Ureter (tissue), 1 donor: Measurements from ENCODE around the gene GAPVD1. TPM values are rescaled to one million over a fixed set of nuclear protein-coding genes. Genes with fewer than 3 reads are reported as not detected.

Experiments
- DNase-seq: peaks from one replicate; pipeline ENCODE4 v3.0.0-alpha.2; 2020; ENCODE audit warnings: low spot score
- total RNA-seq: library from RNA; stranded (reverse); gene quantifications from one replicate; pipeline ENCODE4 v1.2.4, GENCODE V29; 2023
- donor health status: DM: yes; HTN: yes; CAD: no.

The GAPVD1 gene
- total RNA-seq, 1 donor from 2014 or later, result 54.6 TPM

DNA sequence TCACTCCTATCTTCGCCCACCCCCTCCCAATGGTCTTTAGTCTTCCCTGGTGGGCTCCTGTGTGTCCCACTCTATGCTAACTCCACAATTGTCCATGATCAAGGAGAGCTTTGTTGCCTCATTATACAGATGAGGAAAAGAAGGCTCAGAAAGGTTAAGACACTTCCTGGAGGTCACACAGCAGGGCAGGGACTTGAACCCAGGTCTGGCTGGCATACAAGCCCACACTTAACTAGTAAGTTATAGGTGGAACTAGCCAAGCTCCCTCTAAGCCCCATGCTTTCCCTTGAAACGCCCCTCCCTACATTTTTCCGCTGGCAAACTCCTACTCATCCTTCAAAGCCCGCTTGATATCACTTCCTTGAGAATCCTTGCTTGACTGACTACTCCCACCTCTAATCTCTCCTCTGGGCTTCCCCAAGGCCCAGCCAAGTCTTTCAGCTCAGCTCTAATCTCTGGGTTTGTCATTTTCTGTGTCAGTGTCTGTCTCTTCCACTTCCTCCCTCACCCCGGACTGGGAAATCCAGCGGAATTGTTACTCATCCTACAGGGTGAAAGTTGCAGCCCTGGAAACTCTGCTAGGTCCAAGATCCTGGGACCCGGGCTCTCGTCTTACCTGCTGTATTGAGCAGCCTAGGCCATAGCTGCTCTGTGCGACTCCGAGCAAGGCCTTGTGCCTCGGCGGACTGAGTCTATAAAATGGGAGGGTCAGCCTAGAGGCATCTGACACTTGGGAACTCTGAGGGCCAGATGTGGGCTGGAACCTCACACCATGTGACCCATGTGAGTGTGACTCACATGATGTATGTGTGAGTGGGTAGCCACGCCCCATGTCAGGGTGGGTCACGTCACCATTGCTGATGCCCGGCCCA is 144.5 kb downstream of the GAPVD1 start:
- no peak for DNase-seq

DNA sequence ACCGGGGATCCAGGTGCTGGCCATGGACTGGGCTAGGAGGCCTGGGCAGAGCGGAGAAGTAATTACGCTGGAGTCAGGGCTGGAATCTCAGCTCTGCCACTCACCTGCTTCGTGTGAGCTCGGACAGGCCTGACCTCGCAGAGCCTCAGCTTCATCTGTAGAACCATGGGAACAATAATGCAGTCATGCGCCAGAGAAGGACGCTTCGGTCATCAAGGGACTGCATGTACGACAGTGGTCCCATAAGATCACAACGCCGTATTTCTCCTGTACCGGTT is 145.1 kb downstream of the GAPVD1 start:
- no peak for DNase-seq

GRCh38 chr9:125407432-125407973 is 145.9 kb downstream of the GAPVD1 start:
- DNase-seq, result no peak

DNA sequence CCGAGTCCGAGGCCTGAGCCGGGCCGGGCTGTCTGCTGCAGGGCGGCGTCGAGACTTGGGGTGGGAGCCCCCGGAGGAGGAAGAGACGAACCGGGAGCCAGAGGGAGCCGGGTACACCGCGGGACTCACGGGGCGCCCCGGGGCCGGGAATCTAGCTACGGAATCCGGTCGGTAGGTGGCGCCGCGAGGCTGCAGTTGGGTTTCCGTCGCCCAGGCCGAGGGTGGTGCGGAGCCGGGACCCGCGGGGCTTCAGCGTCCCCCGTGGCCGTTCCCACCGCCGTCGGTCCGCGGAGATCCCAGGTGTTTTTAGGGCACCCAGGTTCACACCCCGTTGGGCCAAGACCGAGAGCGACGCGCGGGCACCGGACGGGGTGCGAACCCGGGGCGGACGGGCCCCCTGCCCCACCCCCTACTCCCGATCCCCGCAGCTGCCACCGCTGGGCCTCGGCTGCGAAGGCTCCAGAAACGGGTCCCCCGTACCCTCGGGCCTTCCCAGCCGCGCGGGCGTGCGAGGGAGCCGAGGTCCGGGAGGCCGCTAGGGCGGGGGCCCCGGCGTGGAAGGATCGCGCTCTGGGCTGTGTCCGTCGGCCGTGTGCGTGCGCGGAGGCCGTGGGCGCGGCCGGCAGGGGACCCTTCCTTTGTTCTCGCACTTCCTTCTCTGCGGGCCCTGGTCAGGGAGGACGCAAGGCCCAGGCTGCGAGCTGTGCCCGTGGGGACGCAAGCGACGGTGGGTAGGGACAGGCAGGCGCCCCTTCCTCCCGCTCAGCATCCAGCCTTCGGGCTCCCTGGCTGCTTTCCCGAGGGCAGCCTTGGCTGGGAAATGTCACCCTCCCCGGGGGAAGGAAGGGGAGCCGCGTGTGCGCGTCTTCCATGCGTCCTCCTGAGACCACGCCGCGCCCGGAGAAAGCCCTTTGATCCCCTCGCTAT is 146.6 kb downstream of the GAPVD1 start:
- DNase-seq, result peak; percentile 81

DNA sequence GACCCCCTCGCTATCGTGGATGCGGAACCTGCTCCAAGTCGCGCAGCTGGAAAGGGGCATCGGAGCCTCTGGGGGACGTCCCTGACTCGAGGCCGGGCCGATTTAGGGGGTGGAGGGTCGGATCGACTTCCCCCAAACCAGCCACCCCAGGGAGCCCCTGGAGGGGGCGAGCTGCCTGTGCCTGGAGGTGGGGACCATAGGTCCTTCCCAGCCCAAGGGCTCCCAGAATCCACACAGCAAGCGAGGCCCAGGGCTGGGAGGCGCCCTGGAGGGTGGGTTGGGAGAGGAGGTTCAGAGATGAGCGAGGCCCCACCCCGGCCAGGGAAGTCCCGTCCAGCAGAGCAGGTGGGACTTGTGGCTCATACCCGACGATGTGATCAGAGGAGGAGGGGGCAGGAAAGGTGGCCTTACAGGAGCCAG is 147.6 kb downstream of the GAPVD1 start:
- DNase-seq, result no peak

- no peak for DNase-seq
These were observed 148.3 kb downstream of the GAPVD1 start for GRCh38 chr9:125409637-125410521.

- no peak for DNase-seq
These were observed 148.9 kb downstream of the GAPVD1 start for GRCh38 chr9:125410522-125410894.

DNA sequence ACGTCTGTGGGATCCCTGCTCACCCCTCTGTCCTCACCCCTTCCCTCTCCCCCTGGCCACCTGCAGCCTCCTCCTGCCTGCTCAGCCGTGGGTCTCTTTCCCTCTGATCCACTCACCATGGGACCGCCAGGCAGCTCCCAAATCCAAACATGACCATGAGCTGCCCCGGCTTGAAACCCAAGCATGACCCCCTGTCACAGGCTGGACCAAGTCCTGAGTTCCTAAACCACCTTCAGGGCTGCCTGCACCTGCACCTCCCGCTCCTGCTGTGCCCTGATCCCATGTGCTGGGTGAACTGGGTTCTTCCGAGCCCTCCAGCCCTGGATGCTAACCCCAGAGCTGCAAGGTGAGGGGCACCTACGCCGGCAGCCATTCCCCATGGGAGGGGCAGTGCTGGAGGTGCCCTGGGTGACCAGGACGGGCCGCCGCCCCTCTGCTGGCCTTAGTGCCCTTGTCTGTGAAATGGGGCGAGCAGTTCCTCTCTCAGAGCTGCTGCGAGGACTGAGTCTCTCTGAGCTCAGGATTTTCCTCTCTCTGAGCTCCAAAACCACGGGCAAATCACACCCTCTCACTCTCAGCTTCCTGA is 149.6 kb downstream of the GAPVD1 start:
- DNase-seq, result no peak

DNA sequence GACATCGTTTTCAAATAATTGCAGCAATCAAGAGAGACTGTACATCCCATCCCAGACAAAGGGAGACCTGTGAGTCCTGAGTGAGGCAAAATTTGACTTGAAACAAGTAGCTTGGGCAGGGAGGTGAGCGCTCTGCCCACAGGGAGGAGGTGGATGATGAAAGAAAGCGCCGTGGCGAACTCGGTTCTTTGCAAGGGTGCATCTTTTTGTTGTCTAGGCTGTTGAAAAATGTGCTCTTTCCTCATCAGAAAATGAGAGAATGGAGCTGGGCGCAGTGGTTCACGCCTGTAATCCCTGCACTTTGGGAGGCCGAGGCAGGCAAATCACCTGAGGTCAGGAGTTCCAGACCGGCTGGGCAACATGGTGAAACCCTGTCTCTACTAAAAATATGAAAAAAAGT is 150.5 kb downstream of the GAPVD1 start:
- DNase-seq, result no peak

DNA sequence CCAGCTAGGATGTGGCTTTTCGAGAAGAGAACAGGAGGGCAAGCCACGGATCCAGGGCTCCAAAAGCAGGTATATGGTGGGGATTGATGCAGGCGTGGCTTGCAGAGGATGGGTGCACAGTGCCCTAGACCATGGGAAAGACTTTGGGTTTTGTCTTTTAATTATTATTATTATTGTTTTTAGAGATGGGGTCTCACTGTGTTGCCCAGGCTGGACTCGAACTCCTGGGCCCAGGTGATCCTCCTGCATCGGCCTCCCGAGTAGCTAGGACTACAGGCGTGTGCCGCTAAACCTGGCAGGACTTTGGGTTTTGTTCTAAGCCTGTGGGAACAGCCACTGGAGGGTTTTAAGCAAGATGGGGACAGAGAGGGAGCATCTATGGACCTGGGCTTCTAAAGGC is 152.0 kb downstream of the GAPVD1 start:
- no peak for DNase-seq

DNA sequence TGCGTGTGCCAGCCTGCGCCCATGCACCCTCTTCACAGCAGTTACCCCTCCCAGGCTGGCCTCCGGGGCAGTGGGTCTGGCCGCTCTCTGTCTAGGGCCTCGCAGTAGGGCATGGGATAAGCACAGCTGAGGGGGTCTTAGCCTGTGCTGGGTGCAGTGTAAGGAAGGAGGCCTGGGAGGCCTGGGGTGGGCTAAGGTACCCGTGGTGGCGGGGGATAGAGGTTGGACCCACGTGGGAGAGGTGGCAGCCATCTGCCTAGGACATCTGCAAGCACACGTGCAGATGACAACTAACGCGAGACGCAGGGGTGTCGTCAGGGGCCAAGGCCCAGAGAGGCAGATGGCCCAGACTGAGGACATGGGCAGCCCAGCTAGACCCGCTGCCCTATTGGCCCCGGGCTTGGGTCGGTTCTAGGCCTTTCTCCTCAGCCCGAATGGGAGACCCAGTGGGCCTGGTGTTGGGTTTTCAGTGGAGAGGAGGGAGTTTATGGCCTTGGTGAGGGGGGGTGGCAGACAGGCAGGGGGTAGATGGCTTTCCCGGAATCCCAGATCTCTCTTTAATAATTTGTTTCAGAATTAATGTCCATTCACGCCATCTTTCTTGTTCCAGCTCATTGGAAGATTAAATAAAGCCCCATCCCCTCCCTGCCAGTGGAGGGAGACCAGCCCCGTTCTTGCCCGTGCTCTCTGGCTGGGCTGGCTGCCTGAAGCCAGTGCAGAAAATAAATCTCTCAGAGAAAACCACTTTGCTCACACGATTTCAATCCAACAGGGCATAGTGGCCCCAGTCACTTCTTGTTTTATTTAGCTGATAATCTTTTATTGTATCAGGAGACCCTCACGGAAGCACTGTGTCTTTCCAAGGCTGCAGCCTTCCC is 154.2 kb downstream of the GAPVD1 start:
- no peak for DNase-seq

DNA sequence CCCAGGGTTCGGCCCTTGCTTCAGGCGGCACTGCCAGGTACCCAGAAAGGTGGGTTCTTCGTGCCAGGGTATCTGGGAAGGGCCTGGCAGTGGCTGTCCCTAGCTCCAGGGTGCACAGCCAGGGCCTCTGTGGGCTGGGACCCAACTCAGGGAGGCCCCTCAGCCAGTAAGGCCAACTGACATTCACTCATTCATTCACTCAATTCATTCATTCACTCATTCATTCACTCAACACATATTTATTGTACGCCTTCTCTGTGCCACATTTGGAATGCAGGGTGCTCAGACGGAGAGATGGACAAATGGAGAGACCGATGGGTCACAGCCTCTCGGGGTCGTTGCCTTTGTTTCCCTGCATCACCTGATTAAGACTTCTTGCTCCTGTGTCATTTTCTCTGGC is 154.9 kb downstream of the GAPVD1 start:
- no peak for DNase-seq

Other genes starting within 250 kb of the GAPVD1 start
- 7.2 TPM for gene SCAI, start 118.3 kb upstream of the GAPVD1 start, total RNA-seq
- gene PPP6C, start 72.0 kb upstream of the GAPVD1 start, total RNA-seq, result 36.9 TPM
- 20.3 TPM for gene RABEPK, start 61.3 kb upstream of the GAPVD1 start, total RNA-seq
- 224 TPM for gene HSPA5, start 20.5 kb upstream of the GAPVD1 start, total RNA-seq